Measurements from ENCODE around the gene PRKD1.

PRKD1 gene

GRCh38 chr14:29654901-29655550 is 272.6 kb downstream of the PRKD1 start:
- DNase-seq, result no peak

- DNase-seq, result no peak
Observed at GRCh38 chr14:29653303-29653702, 274.3 kb downstream of the PRKD1 start.

DNA sequence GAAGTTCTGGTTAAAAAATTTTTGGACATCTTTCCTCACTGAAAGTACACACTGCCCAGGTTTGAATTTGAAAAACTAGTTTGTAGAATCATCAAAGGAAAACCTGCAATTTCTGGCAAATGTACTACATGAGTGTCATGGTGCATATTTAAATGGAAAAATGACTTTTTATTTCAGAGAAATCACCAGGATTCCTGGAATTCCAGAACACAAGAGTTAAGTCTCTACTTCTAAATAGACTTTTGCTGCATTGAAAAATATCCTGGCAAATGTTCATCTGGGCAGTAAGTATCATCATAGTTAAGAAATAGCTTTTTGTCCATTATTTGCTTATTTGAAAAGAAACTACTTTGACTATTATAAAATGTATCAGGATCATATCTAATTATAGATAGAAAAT is 275.1 kb downstream of the PRKD1 start:
- no peak for DNase-seq

- DNase-seq, result no peak
Observed at GRCh38 chr14:29650554-29651269, 276.9 kb downstream of the PRKD1 start.

DNA sequence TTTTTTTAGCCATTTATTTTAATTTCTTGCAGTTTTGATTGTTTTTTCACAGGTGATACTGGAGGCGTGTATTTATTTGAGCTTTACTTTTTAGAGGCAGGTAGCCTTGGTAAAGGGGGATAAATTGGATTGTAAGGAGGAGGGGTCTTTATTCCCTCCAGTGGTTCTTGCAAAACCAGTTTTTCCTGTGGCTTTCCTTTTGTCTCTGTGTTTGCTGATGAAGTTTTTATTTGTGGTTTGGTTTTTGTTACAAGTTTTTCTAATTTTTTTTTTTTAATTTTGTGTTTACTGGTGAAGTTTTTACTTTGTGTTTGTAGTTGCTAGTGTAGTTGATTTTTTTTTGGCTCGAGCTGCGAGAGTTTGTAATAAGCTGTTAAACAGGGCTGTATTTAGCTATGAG is 278.5 kb downstream of the PRKD1 start:
- DNase-seq, result no peak

- DNase-seq, result no peak
Observed at GRCh38 chr14:29648045-29648444, 279.6 kb downstream of the PRKD1 start.

DNA sequence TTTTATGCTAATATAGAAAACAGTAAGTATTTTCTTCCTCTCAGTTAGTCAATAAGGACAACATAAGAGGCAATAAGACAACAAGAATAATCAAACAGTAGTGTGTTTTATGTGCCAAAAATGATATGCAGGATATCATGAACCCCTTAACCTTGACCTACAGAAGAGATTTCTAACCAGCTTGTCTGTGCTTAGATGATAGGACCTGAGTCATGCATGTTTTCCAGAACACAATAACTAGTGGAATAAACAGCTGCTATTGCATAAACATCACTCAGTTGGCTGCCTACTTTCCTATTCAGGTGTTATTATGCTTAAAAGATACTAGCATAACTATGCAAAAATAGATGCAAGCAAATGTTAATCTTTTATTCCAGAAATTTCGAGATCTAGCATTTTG is 282.5 kb downstream of the PRKD1 start:
- DNase-seq, result no peak

DNA sequence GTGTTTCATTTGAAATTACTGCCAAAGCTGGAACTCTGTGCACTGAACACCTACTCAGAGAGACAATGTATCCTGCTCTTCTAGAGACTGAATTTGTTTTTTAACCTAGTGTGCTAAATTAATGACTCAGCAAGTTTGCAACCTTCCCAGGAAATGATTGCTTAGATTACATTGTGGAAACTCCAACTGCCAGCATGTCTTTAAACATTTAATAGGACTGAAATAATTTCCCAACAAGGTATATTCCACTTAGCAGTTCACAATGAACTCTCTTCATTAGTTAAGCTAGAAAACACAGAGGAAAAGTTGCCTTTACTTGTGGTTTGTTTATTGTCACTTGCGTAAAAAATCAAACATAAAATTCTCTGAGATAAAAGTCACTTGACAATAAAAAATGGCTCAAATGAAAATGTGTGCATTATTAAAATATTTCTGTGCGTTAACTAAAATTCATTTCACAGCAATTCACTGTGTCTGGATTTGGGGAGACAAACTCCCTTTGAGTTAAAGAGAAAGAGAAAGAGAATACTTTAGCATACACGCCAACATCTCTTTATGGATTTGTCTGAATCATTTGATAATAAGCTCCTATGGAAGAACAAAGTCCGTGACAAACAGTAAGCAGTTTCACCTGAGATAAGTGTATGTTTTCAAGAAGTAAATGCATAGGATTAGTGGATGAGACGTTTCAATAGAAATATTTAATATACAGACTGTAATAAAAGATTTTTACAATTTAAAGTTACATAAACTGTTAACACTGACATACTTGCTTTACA is 284.0 kb downstream of the PRKD1 start:
- DNase-seq, result no peak

DNA sequence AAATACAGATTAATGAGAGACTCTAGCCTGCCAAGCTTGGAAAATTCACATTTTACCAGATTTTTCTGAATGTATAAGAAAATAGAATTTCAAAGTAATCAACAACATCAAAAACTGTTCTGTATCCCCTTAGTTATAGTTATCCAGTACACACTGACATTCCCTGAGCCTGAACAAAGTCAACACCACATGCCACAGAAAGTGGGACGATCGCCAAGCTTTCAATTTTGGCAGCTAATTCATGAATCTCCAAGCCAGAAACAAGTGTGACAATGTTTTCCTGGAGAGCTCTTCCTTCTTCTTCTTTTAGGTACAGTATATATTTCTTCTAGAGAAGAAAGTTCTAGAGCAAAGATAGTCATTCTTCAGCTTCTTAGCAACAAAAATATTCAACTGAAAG is 290.2 kb downstream of the PRKD1 start:
- DNase-seq, result no peak

DNA sequence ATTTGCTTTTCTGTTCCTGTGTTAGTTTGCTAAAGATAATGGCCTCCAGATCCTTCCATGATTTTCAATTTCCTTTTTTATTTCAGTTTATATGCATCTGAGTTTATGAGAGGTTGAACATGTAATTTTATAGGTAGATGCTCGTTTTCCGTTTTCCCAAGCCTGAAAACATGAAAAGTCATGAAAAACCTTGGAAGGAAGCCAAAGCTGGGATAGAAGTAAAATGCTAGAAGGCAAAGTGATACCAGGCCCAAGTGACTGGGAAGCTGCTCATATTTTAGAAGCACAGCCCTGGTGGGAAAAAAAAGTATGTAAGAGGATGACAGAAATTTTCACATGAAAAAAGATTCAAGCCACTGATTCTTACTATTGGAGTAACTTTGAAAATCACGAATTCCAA is 290.8 kb downstream of the PRKD1 start:
- no peak for DNase-seq

- DNase-seq, result no peak
Observed at GRCh38 chr14:29630566-29631160, 297.0 kb downstream of the PRKD1 start.

DNA sequence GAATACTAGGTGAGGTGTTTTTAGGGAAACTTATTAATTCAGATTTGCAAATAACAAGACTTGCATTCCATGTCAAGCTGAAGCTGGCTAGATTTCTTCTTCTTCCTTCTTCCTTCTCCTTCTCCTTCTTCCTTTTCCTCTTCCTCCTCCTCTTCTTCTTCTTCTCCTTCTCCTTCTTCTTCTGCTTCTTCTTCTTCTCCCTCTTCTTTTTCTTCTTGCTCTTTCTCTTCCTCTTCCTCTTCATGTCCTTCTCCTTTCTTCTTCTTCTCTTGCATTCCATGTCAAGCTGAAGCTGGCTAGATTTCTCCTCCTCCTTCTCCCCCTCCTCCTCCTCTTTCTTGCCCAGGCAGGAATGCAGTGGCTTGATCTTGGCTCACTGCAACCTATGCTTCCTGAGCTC is 297.8 kb downstream of the PRKD1 start:
- no peak for DNase-seq

- no peak for DNase-seq
Observed at GRCh38 chr14:29627137-29627536, 300.5 kb downstream of the PRKD1 start.

DNA sequence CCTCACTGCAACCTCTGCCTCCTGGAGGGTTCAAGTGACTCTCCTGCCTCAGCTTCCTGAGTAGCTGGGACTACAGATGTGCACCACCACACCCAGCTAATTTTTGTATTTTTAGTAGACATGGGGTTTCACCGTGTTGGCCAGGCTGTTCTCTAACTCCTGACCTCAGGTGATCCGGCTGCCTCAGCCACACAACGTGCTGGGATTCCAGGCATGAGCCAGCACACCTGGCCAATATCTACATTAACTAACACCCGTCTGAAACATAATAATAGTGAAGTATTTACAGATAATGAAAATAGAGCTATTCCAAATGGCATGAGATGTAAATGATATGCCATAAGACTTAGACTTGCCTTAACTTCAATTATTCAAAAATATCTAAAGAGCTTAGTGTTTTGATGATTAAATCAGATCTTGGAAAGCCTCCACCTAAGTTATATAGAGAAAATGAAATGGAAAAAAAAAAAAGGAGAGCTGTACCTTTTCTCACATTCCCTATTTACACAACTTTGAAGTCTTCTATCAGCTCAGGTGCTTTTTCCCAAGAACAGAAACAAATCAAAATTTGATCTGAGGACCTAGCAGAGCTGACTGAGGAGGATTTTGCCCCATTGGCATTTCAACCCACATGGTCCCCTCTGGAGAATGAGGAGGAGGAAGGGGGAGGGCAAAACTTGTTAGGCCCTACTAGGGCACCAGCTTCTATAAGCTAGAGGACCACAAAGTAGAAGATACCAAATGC is 309.2 kb downstream of the PRKD1 start:
- DNase-seq, result no peak

DNA sequence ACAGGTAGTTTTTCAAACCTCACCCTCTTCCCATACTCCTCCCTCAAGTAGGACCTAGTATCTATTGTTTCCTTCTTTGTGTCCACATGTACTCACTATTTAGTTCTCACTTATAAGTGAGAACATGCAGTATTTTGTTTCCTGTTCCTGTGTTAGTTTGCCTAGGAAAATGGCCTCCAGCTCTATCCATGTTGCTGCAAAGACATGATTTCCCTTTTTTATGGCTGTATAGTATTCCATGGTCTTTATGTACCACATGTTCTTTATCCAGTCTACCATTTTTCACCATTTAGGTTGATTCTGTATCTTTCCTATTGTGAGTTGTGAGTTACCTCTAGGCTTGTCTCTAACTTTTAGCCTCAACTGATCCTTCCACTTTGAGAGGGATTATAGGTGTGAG is 310.7 kb downstream of the PRKD1 start:
- DNase-seq, result no peak

DNA sequence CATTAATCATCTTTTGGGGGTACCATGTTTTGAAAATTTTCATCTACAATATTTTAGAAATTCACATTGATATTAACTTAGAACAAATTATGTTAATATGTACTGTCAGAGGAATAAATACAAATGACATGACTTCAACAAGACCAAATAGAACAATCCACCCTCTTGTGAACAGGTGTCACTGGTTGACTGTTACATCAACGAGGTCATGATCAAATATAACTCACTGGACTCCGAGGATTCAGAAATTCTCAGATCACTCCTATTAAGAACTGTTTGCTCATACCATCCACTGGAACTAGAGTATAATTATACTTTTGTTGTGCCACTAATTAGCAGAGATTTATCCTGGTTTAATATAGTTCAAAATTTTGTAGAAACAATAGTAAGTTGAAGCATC is 318.8 kb downstream of the PRKD1 start:
- no peak for DNase-seq

- no peak for DNase-seq
Observed at GRCh38 chr14:29607169-29607568, 320.5 kb downstream of the PRKD1 start.

DNA sequence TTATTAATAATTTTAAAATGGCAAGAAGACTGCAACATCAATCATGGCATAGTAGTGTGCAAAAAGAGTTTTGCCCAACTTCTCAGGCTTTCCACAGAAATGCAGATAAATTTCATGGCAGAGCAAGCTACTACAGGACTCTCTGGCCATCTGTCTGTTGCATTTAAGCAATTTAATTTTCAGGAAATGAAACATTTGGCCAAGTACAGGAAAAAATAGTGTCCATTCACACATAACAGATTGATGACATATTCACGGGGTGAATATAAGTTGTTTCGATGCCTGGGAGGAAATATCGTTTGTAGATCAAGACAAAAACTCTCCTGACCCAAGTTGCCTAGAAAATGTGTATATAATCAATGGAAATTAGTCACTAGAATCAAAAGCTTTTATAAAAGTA is 324.0 kb downstream of the PRKD1 start:
- no peak for DNase-seq

- DNase-seq, result no peak
Observed at GRCh38 chr14:29601616-29602015, 326.0 kb downstream of the PRKD1 start.

DNA sequence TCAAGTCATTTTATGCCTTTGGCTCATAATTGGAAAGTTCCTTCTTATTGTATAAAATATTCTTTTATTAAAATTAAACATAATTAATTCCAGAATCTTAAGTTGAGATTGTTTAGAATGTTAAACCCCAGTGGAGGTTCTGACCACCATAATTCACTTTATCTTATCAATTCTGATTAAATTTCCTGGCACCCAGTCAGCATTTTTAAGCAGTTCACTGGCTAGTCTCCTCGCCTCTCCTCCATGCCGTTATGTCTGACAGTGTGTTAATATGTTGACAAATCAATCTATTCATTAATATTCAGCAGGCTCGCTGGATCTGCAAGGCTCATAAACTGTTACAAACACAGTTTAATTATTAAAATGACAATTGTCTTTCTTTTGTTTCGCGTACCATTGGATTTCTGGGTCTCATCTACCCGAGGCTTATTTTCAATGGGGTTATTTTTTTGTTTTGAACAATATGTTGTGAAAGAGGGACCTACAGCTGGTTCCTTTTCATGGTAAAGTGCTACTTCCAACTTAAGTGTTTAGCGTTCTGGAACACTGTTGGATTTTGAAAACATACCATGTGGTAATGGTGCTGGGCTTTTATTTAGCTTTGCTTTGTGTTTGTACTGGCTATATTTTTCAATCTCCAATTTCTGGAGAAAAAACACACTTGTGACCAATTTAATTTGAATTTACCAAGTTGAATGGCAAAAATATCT is 339.7 kb downstream of the PRKD1 start:
- DNase-seq, result no peak

- DNase-seq, result no peak
Observed at GRCh38 chr14:29587046-29587445, 340.6 kb downstream of the PRKD1 start.

DNA sequence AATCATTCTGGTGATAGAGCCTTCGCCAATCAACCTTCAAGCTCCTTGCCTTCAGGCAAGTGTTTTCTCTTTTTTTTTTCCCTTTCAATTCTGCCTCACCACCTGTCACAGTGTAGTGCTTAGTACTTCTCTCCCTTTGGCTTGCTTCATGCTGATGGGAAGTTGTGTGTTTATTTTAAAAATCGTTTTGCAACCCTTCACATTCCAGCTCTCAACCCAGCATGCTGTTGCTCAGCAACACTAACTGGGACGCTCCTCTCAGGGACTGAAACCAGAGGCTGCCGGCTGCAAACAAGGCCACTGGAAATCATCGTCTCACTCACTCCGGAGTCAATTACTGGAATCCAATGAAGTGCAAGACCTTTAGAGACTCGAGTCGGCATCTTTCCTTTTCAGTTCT is 342.7 kb downstream of the PRKD1 start:
- DNase-seq, result no peak

All from GDM1 (cell line).